GM21717 (cell line): ENCODE measurements around the gene HHAT.
A peak's percentile ranks its signal among the peaks of the same experiment; 100 is the strongest.

Source experiments
- ATAC-seq: cut with Tn5 transposase; IDR thresholded peaks from one replicate; pipeline ENCODE4 v1.9.1; 2021; ENCODE audit warnings: mild to moderate bottlenecking, moderate library complexity; ENCODE audit not compliant: unreplicated experiment

HHAT gene

GRCh38 chr1:210663730-210664573 is 335.2 kb downstream of the HHAT start:
- ATAC-seq, result no peak

GRCh38 chr1:210669951-210670350 is 341.2 kb downstream of the HHAT start:
- no peak for ATAC-seq

- no peak for ATAC-seq
These were observed 345.4 kb downstream of the HHAT start for GRCh38 chr1:210674151-210674550.

- ATAC-seq, result no peak
These were observed 347.8 kb downstream of the HHAT start for GRCh38 chr1:210676539-210676938.

- ATAC-seq, result no peak
These were observed 348.8 kb downstream of the HHAT start for GRCh38 chr1:210677533-210677932.

- ATAC-seq, result no peak
These were observed 349.6 kb downstream of the HHAT start for GRCh38 chr1:210678306-210678705.

GRCh38 chr1:210681158-210681557 is 352.5 kb downstream of the HHAT start:
- ATAC-seq, result no peak

GRCh38 chr1:210683403-210684047 is 354.8 kb downstream of the HHAT start:
- no peak for ATAC-seq

GRCh38 chr1:210684466-210685294 is 356.0 kb downstream of the HHAT start:
- ATAC-seq, result peak; percentile 89

GRCh38 chr1:210685295-210685650 is 356.6 kb downstream of the HHAT start:
- no peak for ATAC-seq

- ATAC-seq, result no peak
These were observed 358.1 kb downstream of the HHAT start for GRCh38 chr1:210686841-210687240.

GRCh38 chr1:210687582-210688279 is 359.0 kb downstream of the HHAT start:
- no peak for ATAC-seq

- no peak for ATAC-seq
These were observed 360.0 kb downstream of the HHAT start for GRCh38 chr1:210688512-210689234.

GRCh38 chr1:210689826-210690225 is 361.1 kb downstream of the HHAT start:
- no peak for ATAC-seq

GRCh38 chr1:210690236-210690635 is 361.5 kb downstream of the HHAT start:
- no peak for ATAC-seq

GRCh38 chr1:210691039-210691610 is 362.4 kb downstream of the HHAT start:
- no peak for ATAC-seq

GRCh38 chr1:210692796-210693195 is 364.1 kb downstream of the HHAT start:
- ATAC-seq, result no peak

GRCh38 chr1:210695026-210695425 is 366.3 kb downstream of the HHAT start:
- no peak for ATAC-seq

GRCh38 chr1:210696709-210697108 is 368.0 kb downstream of the HHAT start:
- peak; percentile 99 for ATAC-seq

- ATAC-seq, result peak; percentile 3
These were observed 368.5 kb downstream of the HHAT start for GRCh38 chr1:210697185-210697584.
